ENCODE data around the gene DNALI1.

The DNALI1 gene

DNA sequence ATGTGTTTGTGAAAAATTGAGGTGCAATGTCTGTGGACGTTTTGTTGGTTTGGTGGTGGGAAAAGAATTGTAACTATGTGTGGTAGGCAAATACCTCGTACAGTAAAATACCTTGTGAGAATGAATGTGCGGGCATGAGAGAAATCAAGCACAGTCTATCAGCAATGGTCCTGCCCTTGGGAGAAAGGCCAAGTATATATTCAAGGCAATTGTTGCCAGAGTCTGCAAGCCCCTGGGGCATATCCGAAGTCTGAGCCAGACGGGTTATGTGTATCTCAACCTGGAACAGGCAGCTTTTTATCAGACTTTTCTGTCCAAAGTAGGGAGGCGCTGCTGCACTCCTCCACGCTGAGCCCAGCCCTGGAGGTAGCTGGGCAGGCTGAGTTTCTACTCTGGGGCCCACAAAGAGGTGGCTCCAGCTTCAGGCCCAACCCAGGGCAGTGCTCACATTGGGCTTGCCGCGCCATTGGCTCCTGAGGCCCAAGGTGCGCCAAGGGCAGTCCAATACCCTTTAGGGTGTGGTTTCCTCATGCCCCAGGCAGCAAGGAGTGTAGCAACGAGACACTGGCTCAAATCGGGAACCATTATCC is 48.4 kb downstream of the DNALI1 start:
- no peak for DNase-seq

GRCh38 chr1:37605806-37606474 is 49.2 kb downstream of the DNALI1 start:
- DNase-seq: no peak

GRCh38 chr1:37606481-37607263 is 49.9 kb downstream of the DNALI1 start:
- no peak for DNase-seq

DNA sequence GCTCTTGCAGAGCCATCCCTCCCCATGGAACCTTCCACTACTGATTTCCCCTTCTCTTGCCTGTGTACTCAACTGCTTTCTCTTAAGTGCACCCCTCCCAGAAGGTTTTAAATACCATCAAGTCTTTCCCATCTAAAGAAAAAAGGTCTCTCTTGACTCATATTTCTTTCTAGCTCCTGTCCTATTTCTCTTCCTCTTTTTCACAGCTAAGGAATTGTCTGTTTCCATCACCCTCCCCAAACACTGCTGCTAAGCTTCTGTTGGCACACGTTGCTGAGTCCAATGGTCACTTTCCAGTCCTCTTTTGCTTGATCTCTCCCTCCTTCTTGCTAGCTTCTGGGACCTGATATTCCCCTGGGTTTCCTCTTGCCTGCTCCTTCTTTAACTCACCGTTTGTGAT is 52.3 kb downstream of the DNALI1 start:
- DNase-seq: no peak

- no peak for DNase-seq
Observed at GRCh38 chr1:37609994-37610393, 53.3 kb downstream of the DNALI1 start.

- DNase-seq: no peak
Observed at GRCh38 chr1:37612186-37612585, 55.4 kb downstream of the DNALI1 start.

DNA sequence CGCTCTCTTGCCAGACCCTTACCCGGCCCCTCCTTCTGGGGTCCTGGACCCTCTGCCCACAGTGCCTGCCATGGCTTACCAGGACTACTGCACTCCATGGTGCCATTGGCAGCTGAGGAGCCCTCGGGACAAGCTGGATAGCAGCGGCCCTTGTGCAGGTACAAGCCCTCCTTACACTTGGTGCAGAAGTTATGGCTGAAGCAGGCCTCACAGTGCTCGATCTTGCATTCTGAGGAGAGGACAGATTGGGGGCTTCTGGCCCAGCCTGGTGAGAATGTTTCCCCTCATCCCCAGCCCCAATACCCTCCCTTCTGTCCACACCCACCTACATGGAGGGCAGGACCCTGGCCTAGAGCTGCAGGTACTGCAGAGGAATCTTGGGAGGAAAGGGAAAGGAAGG is 57.4 kb downstream of the DNALI1 start:
- DNase-seq: no peak

DNA sequence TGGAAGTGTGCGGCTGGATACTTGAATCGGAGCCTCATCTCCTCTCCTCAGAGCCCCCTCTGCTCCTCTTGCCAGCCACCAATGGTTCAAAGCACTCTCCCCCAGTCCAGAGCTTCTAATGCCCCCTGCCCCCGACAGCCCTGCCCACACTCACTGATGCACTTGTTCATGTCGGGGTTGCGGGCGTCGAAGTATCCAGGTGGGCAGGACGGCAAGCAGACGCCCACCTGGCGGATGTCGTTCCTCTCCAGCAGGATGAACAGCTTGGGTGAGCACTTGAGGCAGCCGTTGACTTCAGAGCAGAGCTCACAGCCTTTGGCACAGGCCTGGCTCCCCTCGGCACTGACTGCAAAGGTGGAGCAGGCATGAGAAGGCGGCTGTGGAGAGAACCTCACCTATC is 59.6 kb downstream of the DNALI1 start:
- no peak for DNase-seq
